DND-41 (cell line): ENCODE results near the gene SIDT2.

Experiments
- CTCF ChIP-seq: IDR thresholded peaks from 2 replicates; pipeline ENCODE4 v1.5.1; 2012; ENCODE audit warnings: borderline replicate concordance, low read length, moderate library complexity, mild to moderate bottlenecking; ENCODE audit not compliant: poor library complexity, severe bottlenecking; ENCODE audit errors: extremely low read depth
- EZH2 ChIP-seq: IDR thresholded peaks from 3 replicates; pipeline ENCODE4 v1.6.1; 2012; ENCODE audit warnings: borderline replicate concordance, low read depth, mild to moderate bottlenecking, moderate library complexity, low read length, inconsistent platforms; ENCODE audit not compliant: severe bottlenecking

GRCh38 chr11:117134431-117134830 lies 44.1 kb upstream of the SIDT2 start:
- no peak for TF ChIP-seq CTCF
- no peak for TF ChIP-seq EZH2
